Upper lobe of right lung (tissue), 1 donor: ENCODE data around the gene H2AZ2. TPM values are rescaled to one million over a fixed set of nuclear protein-coding genes. Genes with fewer than 3 reads are reported as not detected.

Experiments used
- ATAC-seq: fragments of 200-7000 bp; cut with Tn5 transposase; one replicate; pipeline ENCODE4 v1.9.1; 2020; ENCODE audit warnings: mild to moderate bottlenecking, moderate library complexity
- DNase-seq: peaks from one replicate; pipeline ENCODE4 v3.0.0-alpha.2; 2020
- H3K27ac ChIP-seq: fragments of 200-600 bp; one replicate; pipeline ENCODE4 v1.8.0; 2022
- H3K27me3 ChIP-seq: fragments of 200-600 bp; one replicate; pipeline ENCODE4 v1.8.0; 2022; ENCODE audit warnings: mild to moderate bottlenecking
- H3K36me3 ChIP-seq: fragments of 200-600 bp; one replicate; pipeline ENCODE4 v1.8.0; 2022
- H3K4me1 ChIP-seq: fragments of 200-600 bp; one replicate; pipeline ENCODE4 v1.8.0; 2022
- H3K4me3 ChIP-seq: fragments of 200-600 bp; one replicate; pipeline ENCODE4 v1.8.0; 2022; ENCODE audit warnings: mild to moderate bottlenecking
- H3K9me3 ChIP-seq: fragments of 200-600 bp; one replicate; pipeline ENCODE4 v1.8.0; 2022
- CTCF ChIP-seq: fragments of 200-600 bp; IDR thresholded peaks from one replicate; pipeline ENCODE4 v1.8.0; 2022; ENCODE audit warnings: antibody characterized with exemption
- intact Hi-C: fragments of 100-400 bp; cut with DNase I; formaldehyde crosslinking; loops from one replicate; pipeline ENCODE4 v1.11.0; 2022
- total RNA-seq: library from RNA; stranded (reverse); fragmentation: NEBNext Ultra II Directional; extraction: Animal tissue kit (Norgen Biotek cat#: 25700); gene quantifications from one replicate; pipeline ENCODE4 v1.2.1, GENCODE V29; 2021
- donor health status: DM: no; HTN: yes; CAD: no; lungs with severe emphysema.

Gene H2AZ2
- total RNA-seq, 1 donor from 2014 or later: 131 TPM

DNA sequence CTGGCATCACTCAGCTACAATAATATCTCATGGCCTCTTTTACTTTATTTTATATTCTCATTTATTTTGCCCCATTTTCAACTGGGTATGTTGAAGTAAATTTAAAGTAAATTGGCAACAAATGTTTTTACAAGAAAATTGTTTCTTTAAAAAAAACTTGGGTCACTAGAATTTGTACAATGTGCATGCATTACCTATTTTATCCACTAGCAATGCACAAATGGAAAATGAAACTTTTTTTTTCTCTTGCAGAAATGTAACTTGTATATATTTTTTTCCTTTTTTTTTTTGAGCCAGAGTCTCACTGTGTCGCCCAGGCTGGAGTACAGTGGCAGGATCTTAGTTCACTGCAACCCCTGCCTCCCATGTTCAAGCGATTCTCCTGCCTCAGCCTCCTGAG lies 10.3 kb upstream of the H2AZ2 start:
- intact Hi-C loops: loop anchor here (5.0 kb wide), 1 partner anchor 64 kb away; no protein-coding TSS in a partner anchor
- H3K4me1 ChIP-seq: no peaks in the 10 kb centered on the region
- H3K27ac ChIP-seq: no peak overlapping the region
- ATAC-seq (no peak), DNase-seq (no peak)
- no peak for TF ChIP-seq CTCF
- no peaks in the 10 kb centered on the region for H3K27me3 ChIP-seq
- no peaks in the 10 kb centered on the region for H3K36me3 ChIP-seq
- H3K4me3 ChIP-seq: no peak overlapping the region
- no peaks in the 10 kb centered on the region for H3K9me3 ChIP-seq

DNA sequence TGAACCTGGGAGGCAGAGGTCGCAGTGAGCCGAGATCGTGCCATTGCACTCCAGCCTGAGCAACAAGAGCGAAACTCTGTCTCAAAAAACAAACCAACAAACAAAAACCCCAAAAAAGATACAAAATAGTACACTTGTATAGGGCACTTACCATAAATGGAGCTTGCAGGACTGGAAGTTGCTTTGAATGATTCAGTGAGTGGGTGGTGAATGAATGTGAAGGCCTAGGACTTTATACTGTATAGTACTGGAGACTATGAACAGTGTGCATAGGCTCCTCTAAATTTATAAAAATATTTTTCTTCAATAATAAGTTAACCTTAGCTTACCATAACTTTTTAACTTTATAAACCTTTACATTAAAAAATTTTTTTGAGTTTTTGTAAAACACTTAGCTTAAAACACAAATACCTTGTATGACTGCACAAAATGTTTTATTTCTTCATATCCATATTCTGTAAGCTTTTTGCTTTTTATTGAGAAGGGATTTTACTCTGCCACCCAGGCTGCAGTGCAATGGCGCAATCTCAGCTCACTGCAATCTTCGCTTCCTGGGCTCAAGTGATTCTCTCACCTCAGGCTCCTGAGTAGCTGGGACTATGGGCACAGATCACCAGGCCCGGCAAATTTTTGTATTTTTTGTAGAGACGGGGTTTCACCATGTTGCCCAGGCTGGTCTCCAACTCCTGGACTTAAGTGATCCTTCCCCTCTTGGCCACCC lies 6.9 kb upstream of the H2AZ2 start:
- intact Hi-C loops: loop anchor here (5.0 kb wide), 1 partner anchor 67 kb away; no protein-coding TSS in a partner anchor
- no peak for TF ChIP-seq CTCF
- ATAC-seq (no peak), DNase-seq (no peak)
- no peaks in the 10 kb centered on the region for H3K36me3 ChIP-seq
- no peaks in the 10 kb centered on the region for H3K27me3 ChIP-seq
- no peaks in the 10 kb centered on the region for H3K9me3 ChIP-seq
- no peaks in the 10 kb centered on the region for H3K4me1 ChIP-seq
- no peak overlapping the region for H3K27ac ChIP-seq
- H3K4me3 ChIP-seq: no peak overlapping the region

GRCh38 chr7:44853391-44853790 lies 5.5 kb upstream of the H2AZ2 start:
- no peak for TF ChIP-seq CTCF
- Histone ChIP-seq H3K36me3 (no peaks in the 10 kb centered on the region), H3K27ac (no peak overlapping the region), H3K4me3 (no peak overlapping the region), H3K4me1 (peaks cover 3% of the 10 kb centered on the region), H3K27me3 (no peaks in the 10 kb centered on the region), H3K9me3 (no peaks in the 10 kb centered on the region)
- intact Hi-C loops: no loop called here
- ATAC-seq (no peak), DNase-seq (no peak)

DNA sequence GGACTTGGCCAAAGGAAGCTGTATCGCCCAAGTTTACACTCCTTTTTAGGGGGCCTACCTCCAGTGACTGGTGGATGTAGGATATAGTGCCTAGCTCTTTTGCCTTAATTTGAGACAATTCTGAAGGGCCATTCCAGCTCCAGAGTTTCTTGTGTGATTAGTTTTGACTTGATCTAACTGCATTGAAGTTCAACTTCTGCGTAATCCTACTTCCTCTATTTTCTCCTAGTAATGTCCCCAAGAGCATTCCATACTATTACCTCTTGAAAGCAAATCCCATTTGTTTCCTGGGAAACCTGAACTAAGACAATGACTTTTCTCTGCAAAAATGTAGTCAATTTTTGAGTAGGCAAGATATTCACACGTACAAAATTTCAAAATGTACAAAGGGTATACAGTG lies 4.7 kb upstream of the H2AZ2 start:
- intact Hi-C loops: no loop called here
- no peak overlapping the region for H3K27ac ChIP-seq
- no peaks in the 10 kb centered on the region for H3K27me3 ChIP-seq
- H3K4me3 ChIP-seq: no peak overlapping the region
- H3K9me3 ChIP-seq: no peaks in the 10 kb centered on the region
- no peak for DNase-seq
- no peak for ATAC-seq
- H3K36me3 ChIP-seq: no peaks in the 10 kb centered on the region
- no peak for TF ChIP-seq CTCF
- peaks cover 3% of the 10 kb centered on the region for H3K4me1 ChIP-seq

GRCh38 chr7:44849885-44850544 lies 2.1 kb upstream of the H2AZ2 start:
- Histone ChIP-seq H3K36me3 (no peaks in the 10 kb centered on the region), H3K9me3 (no peaks in the 10 kb centered on the region), H3K27ac (no peak overlapping the region), H3K4me3 (no peak overlapping the region), H3K27me3 (no peaks in the 10 kb centered on the region), H3K4me1 (peaks cover 15% of the 10 kb centered on the region)
- no peak for TF ChIP-seq CTCF
- no peak for ATAC-seq
- no peak for DNase-seq
- intact Hi-C loops: loop anchor here (10.0 kb wide), 1 partner anchor 265 kb away; the partner anchor contains the start of gene TMED4
